ENCODE results near the gene RTP5.

RTP5 gene

DNA sequence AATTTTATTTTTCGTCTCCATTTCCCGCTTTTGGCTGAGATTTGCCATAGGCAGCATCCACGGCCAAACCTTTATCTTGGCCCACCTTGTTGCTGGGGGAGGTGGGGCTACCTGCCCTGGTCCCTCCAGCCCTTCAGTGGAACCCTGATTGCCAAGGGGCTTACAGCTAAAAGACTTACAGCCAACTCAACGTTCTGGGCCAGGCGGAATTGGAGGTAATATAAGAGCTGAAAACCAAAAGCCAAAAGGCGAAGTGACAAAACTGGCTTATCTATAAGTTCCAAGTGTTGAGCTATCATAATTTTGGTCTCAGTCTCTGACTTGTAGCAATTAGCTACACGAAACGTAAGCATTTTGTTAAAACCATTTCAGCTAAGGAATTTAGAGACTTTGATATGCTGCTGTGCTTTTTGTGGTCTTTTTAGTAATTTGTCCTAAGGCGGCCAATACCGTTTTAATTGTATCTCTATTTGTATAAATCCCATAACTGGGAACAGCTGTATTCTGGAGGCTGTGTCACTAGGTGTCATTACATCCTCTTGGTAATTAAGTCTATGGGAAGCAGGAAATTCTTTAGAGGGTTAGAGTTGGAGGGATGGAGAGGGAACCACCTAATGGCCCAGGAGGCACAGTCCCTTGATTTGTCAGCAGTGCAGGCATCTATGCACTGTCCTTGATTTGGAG lies 34.9 kb upstream of the RTP5 start:
- Histone ChIP-seq H3K27ac (ENCODE audit: low read depth, low read length, severe bottlenecking) (no peak overlapping the region), H3K4me3 (ENCODE audit: extremely low read depth, insufficient read depth, low read length, poor library complexity, severe bottlenecking) (no peak overlapping the region), H3K4me1 (ENCODE audit: control insufficient read depth, insufficient read depth, low read length, poor library complexity, severe bottlenecking) (no peaks in the 10 kb centered on the region), H3K36me3 (ENCODE audit: control insufficient read depth, insufficient read depth, low read length) (no peaks in the 10 kb centered on the region), H3K9me3 (ENCODE audit: control insufficient read depth, low read length) (no peaks in the 10 kb centered on the region)
- WGBS, 2 experiments (ENCODE audit: insufficient coverage in 2 of 2), result 91 to 98% methylated on average over 7 to 8 of the region's 10 CpGs

DNA sequence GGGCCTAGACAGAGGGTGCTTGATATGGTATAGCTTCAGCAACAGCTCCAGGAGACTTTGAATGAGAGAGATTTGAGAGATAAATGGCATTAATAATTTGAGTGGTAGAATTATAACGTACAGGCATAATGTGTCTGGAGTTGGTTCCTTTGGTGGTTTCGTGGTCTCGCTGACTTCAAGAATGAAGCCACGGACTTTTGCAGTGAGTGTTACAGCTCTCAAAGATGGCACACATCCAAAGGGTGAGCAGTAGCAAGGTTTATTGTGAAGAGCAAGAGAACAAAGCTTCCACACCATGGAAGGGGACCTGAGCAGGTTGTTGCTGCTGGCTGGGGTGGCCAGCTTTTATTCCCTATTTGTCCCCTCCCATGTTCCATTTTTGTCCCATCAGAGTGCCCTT lies 33.9 kb upstream of the RTP5 start:
- H3K4me3 ChIP-seq (ENCODE audit: extremely low read depth, insufficient read depth, low read length, poor library complexity, severe bottlenecking), result no peak overlapping the region
- no peaks in the 10 kb centered on the region for H3K9me3 ChIP-seq (ENCODE audit: control insufficient read depth, low read length)
- no peaks in the 10 kb centered on the region for H3K36me3 ChIP-seq (ENCODE audit: control insufficient read depth, insufficient read depth, low read length)
- 88 to 98% methylated on average over 4 of the region's 4 CpGs for WGBS, 2 experiments (ENCODE audit: insufficient coverage in 2 of 2)
- H3K27ac ChIP-seq (ENCODE audit: low read depth, low read length, severe bottlenecking), result no peak overlapping the region
- no peaks in the 10 kb centered on the region for H3K4me1 ChIP-seq (ENCODE audit: control insufficient read depth, insufficient read depth, low read length, poor library complexity, severe bottlenecking)

- no peaks in the 10 kb centered on the region for H3K36me3 ChIP-seq (ENCODE audit: control insufficient read depth, insufficient read depth, low read length)
- H3K27ac ChIP-seq (ENCODE audit: low read depth, low read length, severe bottlenecking), result no peak overlapping the region
- no peaks in the 10 kb centered on the region for H3K4me1 ChIP-seq (ENCODE audit: control insufficient read depth, insufficient read depth, low read length, poor library complexity, severe bottlenecking)
- H3K9me3 ChIP-seq (ENCODE audit: control insufficient read depth, low read length), result no peaks in the 10 kb centered on the region
- 77% methylated on average over 2 of the region's 6 CpGs; no CpG with 5 or more reads in 1 of the 2 experiments for whole genome bisulfite sequencing, 2 experiments (ENCODE audit: insufficient coverage in 2 of 2)
- no peak overlapping the region for H3K4me3 ChIP-seq (ENCODE audit: extremely low read depth, insufficient read depth, low read length, poor library complexity, severe bottlenecking)
Observed at GRCh38 chr2:241836292-241836691, 33.2 kb upstream of the RTP5 start.

GRCh38 chr2:241837197-241837965 lies 32.1 kb upstream of the RTP5 start:
- Histone ChIP-seq H3K27ac (ENCODE audit: low read depth, low read length, severe bottlenecking) (no peak overlapping the region), H3K36me3 (ENCODE audit: control insufficient read depth, insufficient read depth, low read length) (no peaks in the 10 kb centered on the region), H3K4me1 (ENCODE audit: control insufficient read depth, insufficient read depth, low read length, poor library complexity, severe bottlenecking) (no peaks in the 10 kb centered on the region), H3K9me3 (ENCODE audit: control insufficient read depth, low read length) (no peaks in the 10 kb centered on the region), H3K4me3 (ENCODE audit: extremely low read depth, insufficient read depth, low read length, poor library complexity, severe bottlenecking) (no peak overlapping the region)
- 74% methylated on average over 9 to 11 of the region's 13 CpGs for WGBS, 2 experiments (ENCODE audit: insufficient coverage in 2 of 2)

GRCh38 chr2:241841181-241842066 lies 28.1 kb upstream of the RTP5 start:
- 83 to 87% methylated on average over 20 to 22 of the region's 28 CpGs for WGBS, 2 experiments (ENCODE audit: insufficient coverage in 2 of 2)
- no peaks in the 10 kb centered on the region for H3K4me1 ChIP-seq (ENCODE audit: control insufficient read depth, insufficient read depth, low read length, poor library complexity, severe bottlenecking)

DNA sequence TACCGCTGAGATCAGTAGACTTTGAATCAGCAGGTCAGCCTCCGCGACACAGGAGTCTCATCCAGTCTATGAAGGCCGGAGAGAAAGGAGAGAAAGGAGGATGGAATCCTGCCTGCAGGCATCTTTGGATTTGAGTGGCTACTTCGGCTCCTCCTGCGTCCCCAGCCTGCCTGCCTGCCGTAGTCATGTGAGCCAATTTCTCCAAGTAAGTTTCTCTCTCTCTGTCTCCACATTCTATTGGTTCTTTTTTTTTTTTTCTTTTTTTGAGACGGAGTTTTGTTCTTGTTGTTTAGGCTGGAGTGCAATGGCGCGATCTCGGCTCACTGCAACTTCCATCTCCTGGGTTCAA lies 27.5 kb upstream of the RTP5 start:
- H3K9me3 ChIP-seq (ENCODE audit: control insufficient read depth, low read length), result no peaks in the 10 kb centered on the region
- H3K36me3 ChIP-seq (ENCODE audit: control insufficient read depth, insufficient read depth, low read length), result no peaks in the 10 kb centered on the region
- H3K4me3 ChIP-seq (ENCODE audit: extremely low read depth, insufficient read depth, low read length, poor library complexity, severe bottlenecking), result no peak overlapping the region
- no peaks in the 10 kb centered on the region for H3K4me1 ChIP-seq (ENCODE audit: control insufficient read depth, insufficient read depth, low read length, poor library complexity, severe bottlenecking)
- no peak overlapping the region for H3K27ac ChIP-seq (ENCODE audit: low read depth, low read length, severe bottlenecking)
- WGBS, 2 experiments (ENCODE audit: insufficient coverage in 2 of 2), result 81 to 87% methylated on average over 5 to 10 of the region's 11 CpGs

More at GRCh38 chr2:241841181-241842066, 28.1 kb upstream of the RTP5 start:
- Histone ChIP-seq H3K9me3 (ENCODE audit: control insufficient read depth, low read length) (no peaks in the 10 kb centered on the region), H3K4me3 (ENCODE audit: extremely low read depth, insufficient read depth, low read length, poor library complexity, severe bottlenecking) (no peak overlapping the region), H3K27ac (ENCODE audit: low read depth, low read length, severe bottlenecking) (no peak overlapping the region), H3K36me3 (ENCODE audit: control insufficient read depth, insufficient read depth, low read length) (no peaks in the 10 kb centered on the region)

DNA sequence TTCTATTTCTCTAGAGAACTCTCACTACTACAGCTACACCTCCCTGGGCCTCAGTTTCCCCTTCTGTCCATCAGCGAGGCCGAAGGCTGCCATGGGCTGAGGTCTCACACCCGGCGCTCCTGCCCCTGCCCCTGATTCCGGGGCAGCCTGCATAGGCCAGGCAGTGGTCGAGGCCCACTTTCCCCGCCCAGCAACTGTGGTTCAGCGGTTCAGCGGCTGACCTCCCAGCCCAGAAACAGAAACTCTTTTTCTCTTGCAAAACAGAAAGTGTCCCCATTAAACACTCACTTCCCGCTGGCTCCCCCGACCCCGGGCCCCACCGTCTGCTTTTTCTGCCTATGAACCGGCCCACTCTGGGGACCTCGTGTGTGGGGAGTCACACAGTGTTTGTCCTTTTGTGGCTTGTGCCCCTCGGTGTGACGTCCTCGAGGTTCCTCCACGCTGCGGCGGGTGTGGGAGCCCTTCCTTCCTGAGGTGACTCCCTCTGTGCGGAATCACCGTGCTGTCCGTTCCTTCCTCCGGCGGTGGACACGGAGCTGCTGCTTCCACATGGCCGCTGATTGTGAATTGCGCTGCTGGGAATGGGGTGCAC lies 26.8 kb upstream of the RTP5 start:
- no peaks in the 10 kb centered on the region for H3K4me1 ChIP-seq (ENCODE audit: control insufficient read depth, insufficient read depth, low read length, poor library complexity, severe bottlenecking)
- 83% methylated on average over 27 to 29 of the region's 29 CpGs for WGBS, 2 experiments (ENCODE audit: insufficient coverage in 2 of 2)
- H3K9me3 ChIP-seq (ENCODE audit: control insufficient read depth, low read length), result no peaks in the 10 kb centered on the region

DNA sequence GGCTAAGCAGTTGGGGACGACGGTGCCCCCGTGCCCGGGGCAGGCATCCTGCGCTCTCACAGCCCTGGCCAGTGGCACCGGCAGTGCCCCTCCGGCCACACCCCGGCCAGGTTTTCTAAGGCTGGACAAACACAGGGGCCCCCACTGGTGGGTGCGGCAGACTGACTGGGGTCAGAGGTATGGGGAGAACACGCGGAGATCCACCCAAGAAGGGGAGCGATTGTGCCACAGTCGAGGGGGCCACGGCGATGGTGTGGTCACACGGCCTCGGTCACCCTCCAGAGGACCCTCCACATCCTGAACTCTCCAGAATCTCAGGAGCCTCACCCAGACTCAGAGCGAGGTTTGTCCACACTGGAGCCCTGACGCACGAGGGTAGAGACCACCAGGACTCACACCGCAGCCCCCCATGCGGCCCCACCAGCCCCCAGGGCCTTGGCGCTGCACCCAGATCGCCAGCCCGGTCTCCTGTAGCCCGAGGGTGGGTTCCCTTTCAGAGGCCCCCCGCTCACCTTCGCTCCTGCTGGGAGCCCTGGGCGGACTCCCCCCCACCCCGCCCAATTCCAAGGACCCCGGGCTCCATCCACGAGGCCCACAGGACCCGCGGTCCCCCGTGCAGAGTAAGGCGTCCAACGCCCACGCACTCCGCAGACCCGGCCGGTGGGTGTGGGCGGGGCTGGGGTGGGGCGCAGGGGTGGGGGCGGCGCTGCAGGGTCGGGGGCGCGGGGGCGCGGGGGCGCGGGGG lies 26.0 kb upstream of the RTP5 start:
- H3K36me3 ChIP-seq (ENCODE audit: control insufficient read depth, insufficient read depth, low read length), result no peaks in the 10 kb centered on the region
- 81 to 94% methylated on average over 18 to 31 of the region's 52 CpGs for WGBS, 2 experiments (ENCODE audit: insufficient coverage in 2 of 2)
- H3K27ac ChIP-seq (ENCODE audit: low read depth, low read length, severe bottlenecking), result no peak overlapping the region
- no peaks in the 10 kb centered on the region for H3K9me3 ChIP-seq (ENCODE audit: control insufficient read depth, low read length)
- no peaks in the 10 kb centered on the region for H3K4me1 ChIP-seq (ENCODE audit: control insufficient read depth, insufficient read depth, low read length, poor library complexity, severe bottlenecking)
- no peak overlapping the region for H3K4me3 ChIP-seq (ENCODE audit: extremely low read depth, insufficient read depth, low read length, poor library complexity, severe bottlenecking)

More for the DNA sequence above, 26.8 kb upstream of the RTP5 start:
- Histone ChIP-seq H3K27ac (ENCODE audit: low read depth, low read length, severe bottlenecking) (no peak overlapping the region), H3K4me3 (ENCODE audit: extremely low read depth, insufficient read depth, low read length, poor library complexity, severe bottlenecking) (no peak overlapping the region), H3K36me3 (ENCODE audit: control insufficient read depth, insufficient read depth, low read length) (no peaks in the 10 kb centered on the region)

DNA sequence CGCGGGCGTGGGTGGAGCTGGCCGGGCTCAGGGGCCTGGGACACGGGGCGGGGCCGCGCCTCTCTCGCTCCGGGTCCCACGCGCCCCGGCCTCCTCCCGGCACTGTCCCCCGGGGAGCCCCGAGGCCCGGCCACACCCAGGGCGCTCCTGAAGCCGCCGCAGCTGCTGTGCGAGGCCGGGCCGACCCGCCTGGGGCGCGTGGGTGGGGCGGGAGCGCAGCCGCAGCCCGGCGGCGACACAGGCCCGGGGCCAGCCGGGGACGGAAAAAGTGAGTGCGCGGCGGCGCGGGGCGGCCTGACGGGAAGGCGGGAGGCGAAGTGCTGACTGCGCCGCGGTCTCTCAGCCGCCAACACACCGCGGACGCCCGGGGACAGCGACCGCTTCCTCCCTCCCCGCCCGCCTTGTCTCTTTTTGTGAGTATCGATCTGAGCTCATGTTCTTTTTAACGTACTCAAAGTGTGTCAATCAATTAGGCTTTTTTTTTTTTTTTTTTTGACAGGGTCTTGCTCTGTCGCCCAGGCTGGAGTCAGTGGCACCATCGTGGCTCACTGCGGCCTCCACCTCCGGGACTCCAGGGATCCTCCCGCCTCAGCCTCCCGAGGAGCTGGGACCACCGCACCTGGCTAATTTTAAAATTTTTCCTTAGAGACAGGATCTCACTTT lies 25.3 kb upstream of the RTP5 start:
- no peaks in the 10 kb centered on the region for H3K4me1 ChIP-seq (ENCODE audit: control insufficient read depth, insufficient read depth, low read length, poor library complexity, severe bottlenecking)
- WGBS, 2 experiments (ENCODE audit: insufficient coverage in 2 of 2), result 11 to 13% methylated on average over 47 to 49 of the region's 65 CpGs
- no peak overlapping the region for H3K27ac ChIP-seq (ENCODE audit: low read depth, low read length, severe bottlenecking)
- peak overlapping the region; percentile 22 for H3K4me3 ChIP-seq (ENCODE audit: extremely low read depth, insufficient read depth, low read length, poor library complexity, severe bottlenecking)
- no peaks in the 10 kb centered on the region for H3K36me3 ChIP-seq (ENCODE audit: control insufficient read depth, insufficient read depth, low read length)
- H3K9me3 ChIP-seq (ENCODE audit: control insufficient read depth, low read length), result no peaks in the 10 kb centered on the region
